ENCODE results near the gene KCNIP3.

GRCh38 chr2:95356821-95357700 lies 59.9 kb downstream of the KCNIP3 start:
- TF ChIP-seq CTCF (IDR thresholded peaks at IDR 0.05) (no peak), POLR2A (IDR thresholded peaks at IDR 0.05) (no peak)

Data from vagina (tissue), 2 donors.